ENCODE measurements around the gene SSX2IP. TPM values are rescaled to one million over a fixed set of nuclear protein-coding genes. Genes with fewer than 3 reads are reported as not detected.
A peak's percentile ranks its signal among the peaks of the same experiment; 100 is the strongest.

Gene SSX2IP
- total RNA-seq, 6 experiments from 2014 or later = 78.3 to 128 (median 121) TPM

DNA sequence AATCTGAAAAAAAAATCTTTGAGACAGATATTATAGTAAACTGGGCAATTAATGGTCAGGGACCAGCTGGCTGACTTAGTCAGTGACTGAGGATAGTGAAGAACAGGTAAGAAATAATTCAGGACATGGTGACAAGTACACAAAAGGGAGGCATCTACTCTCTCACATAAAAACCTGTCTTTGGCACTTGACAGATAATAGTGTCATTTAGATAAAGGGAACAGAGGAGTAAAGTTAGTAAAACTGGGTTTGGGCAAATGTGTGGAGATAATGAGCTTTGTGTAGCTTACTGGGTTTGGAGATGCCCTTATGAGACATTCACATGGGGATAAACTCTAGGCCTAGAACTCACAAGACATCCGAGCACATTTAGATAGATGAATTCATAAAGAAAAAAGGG lies 4.0 kb downstream of the SSX2IP start:
- no peak for DNase-seq
- H3K4me1 Mint-ChIP-seq (ENCODE audit: low read depth) = peaks cover 57% of the 10 kb centered on the region
- peak overlapping the region; percentile 91 for H3K4me3 Mint-ChIP-seq
- no peaks in the 10 kb centered on the region for H3K9me3 Mint-ChIP-seq
- peaks cover 2% of the 10 kb centered on the region; the same call in 1 of the 2 replicates for H3K27me3 Mint-ChIP-seq (ENCODE audit: insufficient read depth)
- TF ChIP-seq CTCF (IDR thresholded peaks at IDR 0.05) = no peak
- H3K36me3 Mint-ChIP-seq (ENCODE audit: low read depth) = peaks cover 43% of the 10 kb centered on the region
- H3K27ac Mint-ChIP-seq = no peak overlapping the region

- Mint-ChIP-seq H3K4me3 (no peak overlapping the region), H3K36me3 (ENCODE audit: low read depth) (peaks cover 41% of the 10 kb centered on the region), H3K9me3 (no peaks in the 10 kb centered on the region), H3K4me1 (ENCODE audit: low read depth) (peaks cover 50% of the 10 kb centered on the region), H3K27me3 (ENCODE audit: insufficient read depth) (no peaks in the 10 kb centered on the region), H3K27ac (no peak overlapping the region)
- no peak for TF ChIP-seq CTCF (IDR thresholded peaks at IDR 0.05)
- DNase-seq = no peak
Observed at GRCh38 chr1:84683508-84683907, 6.8 kb downstream of the SSX2IP start.

DNA sequence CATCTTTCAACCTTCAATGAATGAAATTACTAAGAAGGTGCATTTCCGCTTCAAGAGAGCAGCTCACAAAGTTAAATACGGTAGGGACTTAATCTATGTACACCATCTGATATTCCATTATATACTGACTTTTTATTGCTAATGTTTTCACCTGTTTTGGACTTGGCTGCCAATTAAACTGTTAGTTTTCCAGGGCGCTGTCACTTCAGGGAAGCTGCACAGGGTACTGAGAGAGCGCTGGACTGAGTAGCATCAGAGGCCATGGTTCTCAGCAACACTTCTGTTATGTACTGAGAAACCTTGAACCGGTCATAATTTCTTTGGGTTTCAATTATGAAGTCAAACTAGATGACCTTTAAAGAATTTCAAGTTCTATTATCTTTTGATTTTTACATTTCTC lies 8.2 kb downstream of the SSX2IP start:
- H3K27ac Mint-ChIP-seq = no peak overlapping the region
- H3K36me3 Mint-ChIP-seq (ENCODE audit: low read depth) = peaks cover 52% of the 10 kb centered on the region
- H3K4me3 Mint-ChIP-seq = no peak overlapping the region
- TF ChIP-seq CTCF (IDR thresholded peaks at IDR 0.05) = no peak
- H3K4me1 Mint-ChIP-seq (ENCODE audit: low read depth) = peaks cover 36% of the 10 kb centered on the region
- no peaks in the 10 kb centered on the region for H3K27me3 Mint-ChIP-seq (ENCODE audit: insufficient read depth)
- no peaks in the 10 kb centered on the region for H3K9me3 Mint-ChIP-seq
- DNase-seq = no peak

- H3K36me3 Mint-ChIP-seq (ENCODE audit: low read depth) = peaks cover 38% of the 10 kb centered on the region
- no peak overlapping the region for H3K4me3 Mint-ChIP-seq
- no peaks in the 10 kb centered on the region for H3K27me3 Mint-ChIP-seq (ENCODE audit: insufficient read depth)
- no peak for TF ChIP-seq CTCF (IDR thresholded peaks at IDR 0.05)
- no peaks in the 10 kb centered on the region for H3K9me3 Mint-ChIP-seq
- H3K4me1 Mint-ChIP-seq (ENCODE audit: low read depth) = peaks cover 42% of the 10 kb centered on the region
- DNase-seq = no peak
- H3K27ac Mint-ChIP-seq = no peak overlapping the region
Observed at GRCh38 chr1:84677415-84678099, 12.7 kb downstream of the SSX2IP start.

DNA sequence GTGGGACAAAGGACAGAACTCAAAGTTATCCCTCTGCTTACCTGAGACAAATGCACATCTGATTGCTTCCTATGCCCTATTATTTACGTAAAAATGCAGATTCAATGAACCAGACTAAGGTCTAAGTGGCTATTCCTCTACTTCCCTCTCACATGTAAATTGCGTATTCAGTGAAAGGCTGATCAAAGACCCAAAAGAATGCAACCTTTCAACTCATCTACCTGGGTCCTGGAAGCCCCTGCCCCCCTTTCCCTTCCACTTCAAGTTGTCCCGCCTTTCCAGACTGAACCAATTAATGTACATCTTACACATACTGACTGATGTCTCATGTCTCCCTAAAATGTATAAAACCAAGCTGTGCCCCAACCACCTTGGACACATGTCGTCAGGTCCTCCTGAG lies 14.6 kb downstream of the SSX2IP start:
- Mint-ChIP-seq H3K36me3 (ENCODE audit: low read depth) (peaks cover 38% of the 10 kb centered on the region), H3K4me1 (ENCODE audit: low read depth) (peaks cover 36% of the 10 kb centered on the region), H3K27me3 (ENCODE audit: insufficient read depth) (no peaks in the 10 kb centered on the region), H3K9me3 (no peaks in the 10 kb centered on the region), H3K27ac (peak overlapping the region; percentile 44; the same call in 1 of the 2 replicates), H3K4me3 (no peak overlapping the region)
- TF ChIP-seq CTCF (IDR thresholded peaks at IDR 0.05) = no peak
- DNase-seq = no peak
